HepG2 (cell line): ENCODE measurements around the gene OMD. TPM values are rescaled to one million over a fixed set of nuclear protein-coding genes. Genes with fewer than 3 reads are reported as not detected.

Experiments
- ATAC-seq: fragments of 200-7000 bp; cut with Tn5 transposase; 3 replicates; pipeline ENCODE4 v1.9.1; 2020; ENCODE audit warnings: mild to moderate bottlenecking, moderate library complexity
- BruUV-seq: library from RNA; stranded (reverse); fragments of 400-500 nt; replicated peaks from 2 replicates; lab custom pipeline; 2021; lab: Mats Ljungman, UMichigan
- CTCF ChIA-PET: fragments of 300-600 bp; formaldehyde crosslinking; extraction: SDS; loops from one replicate; lab custom pipeline; 2021; ENCODE audit warnings: low total read pairs, inconsistent platforms, low intra/inter-chr PET ratio; lab: Yijun Ruan, JAX
- POLR2A ChIA-PET: fragments of 350-600 bp; sonication (Branson Sonifier 250); formaldehyde crosslinking; loops from one replicate; lab custom pipeline; 2020; ENCODE audit warnings: antibody characterized with exemption, inconsistent platforms; lab: Yijun Ruan, JAX
- DNase-seq: peaks from one replicate; pipeline ENCODE4 v3.0.0-alpha.2; 2015; ENCODE audit warnings: low spot score
- FAIRE-seq: peaks from 3 replicates; lab custom pipeline; 2011; peaks lifted over from hg19 to GRCh38; lab: Jason Lieb, UNC
- H2AFZ ChIP-seq: one replicate; pipeline ENCODE4 v1.6.1; 2011; ENCODE audit warnings: low read length, inconsistent platforms
- H3K27ac ChIP-seq: fragments of 300-600 bp; 3 replicates; pipeline ENCODE4 v1.8.0; 2011; ENCODE audit warnings: mixed run types, mild to moderate bottlenecking, mixed read lengths, low read length, inconsistent platforms; ENCODE audit not compliant: insufficient read depth; ENCODE audit errors: extremely low read length
- H3K27me3 ChIP-seq, 2 experiments: fragments of 200-600 bp in 1 of 2; 2 replicates in 1 of 2; 3 replicates in 1 of 2; pipeline versions ENCODE4 v1.6.0 to v1.8.0; 2011; ENCODE audit warnings: low read length in 2 of 2, mild to moderate bottlenecking in 2 of 2, moderate library complexity in 2 of 2, inconsistent platforms in 1 of 2; ENCODE audit not compliant: insufficient read depth in 2 of 2, control insufficient read depth in 1 of 2
- H3K36me3 ChIP-seq, 2 experiments: fragments of 200-600 bp in 1 of 2; replicated peaks in 1 of 2; 2 replicates in 1 of 2; 3 replicates in 1 of 2; pipeline versions ENCODE4 v1.5.1 to v1.8.0; 2011; ENCODE audit warnings: low read length in 2 of 2, inconsistent platforms in 1 of 2; ENCODE audit not compliant: insufficient read depth in 2 of 2, control insufficient read depth in 1 of 2
- H3K4me1 ChIP-seq: 2 replicates; pipeline ENCODE4 v1.5.1; 2012; ENCODE audit warnings: low read length, inconsistent platforms; ENCODE audit not compliant: insufficient read depth
- H3K4me2 ChIP-seq: 2 replicates; pipeline ENCODE4 v1.6.0; 2011; ENCODE audit warnings: low read depth, low read length, inconsistent platforms
- H3K4me3 ChIP-seq, 3 experiments: fragments of 200-600 bp in 1 of 3; sonication (generic), shearing (Covaris generic) in 1 of 3; replicated peaks in 1 of 3; 2 replicates each; pipeline ENCODE4 v1.5.1; 2011 to 2016; ENCODE audit warnings: low read length in 3 of 3, inconsistent platforms in 2 of 3, low read depth in 2 of 3, mild to moderate bottlenecking in 2 of 3, control low read depth in 1 of 3, mixed read lengths in 1 of 3; ENCODE audit not compliant: insufficient read depth in 1 of 3
- H3K79me2 ChIP-seq: one replicate; pipeline ENCODE4 v1.6.1; 2011; ENCODE audit warnings: low read length, inconsistent platforms; ENCODE audit not compliant: insufficient read depth
- H3K9ac ChIP-seq: 2 replicates; pipeline ENCODE4 v1.6.0; 2011; ENCODE audit warnings: mild to moderate bottlenecking, low read depth, low read length, inconsistent platforms; ENCODE audit not compliant: insufficient read depth
- H3K9me3 ChIP-seq: 2 replicates; pipeline ENCODE4 v1.5.1; 2012; ENCODE audit warnings: mild to moderate bottlenecking, low read length
- H4K20me1 ChIP-seq: 2 replicates; pipeline ENCODE4 v1.6.0; 2011; ENCODE audit warnings: inconsistent platforms, mild to moderate bottlenecking, low read length, moderate library complexity; ENCODE audit not compliant: insufficient read depth
- ATF7 ChIP-seq, 2 experiments: fragments of 450-650 bp in 1 of 2; sonication (generic) in 1 of 2; formaldehyde crosslinking in 1 of 2; IDR thresholded peaks; 2 replicates each; pipeline versions ENCODE4 v1.4.0 to v1.6.1; 2016 to 2020; ENCODE audit warnings: antibody characterized with exemption in 1 of 2, mild to moderate bottlenecking in 1 of 2, missing genetic modification reagents in 1 of 2
- HNRNPL ChIP-seq: fragments of 200-400 bp; formaldehyde crosslinking; IDR thresholded peaks from 2 replicates; pipeline ENCODE4 v1.6.1; 2017; ENCODE audit warnings: mild to moderate bottlenecking, low read depth, low read length
- SATB2 ChIP-seq: sonication (generic); formaldehyde crosslinking; IDR thresholded peaks from 2 replicates; pipeline ENCODE4 v1.5.0; 2020; ENCODE audit warnings: missing genetic modification reagents
- SP2 ChIP-seq: sonication (generic); formaldehyde crosslinking; IDR thresholded peaks from 2 replicates; pipeline ENCODE4 v1.5.1; 2020; ENCODE audit warnings: mild to moderate bottlenecking, missing genetic modification reagents
- ZFY ChIP-seq: sonication (generic); formaldehyde crosslinking; IDR thresholded peaks from 2 replicates; pipeline ENCODE4 v1.4.0; 2020; ENCODE audit warnings: missing genetic modification reagents
- ZKSCAN1 ChIP-seq: fragments of 150-350 bp; IDR thresholded peaks from 2 replicates; pipeline ENCODE4 v1.6.1; 2014; ENCODE audit warnings: low read length
- ZNF34 ChIP-seq: sonication (generic); formaldehyde crosslinking; IDR thresholded peaks from 2 replicates; pipeline ENCODE4 v1.4.0; 2020; ENCODE audit warnings: mild to moderate bottlenecking, missing genetic modification reagents, borderline replicate concordance
- ZNF839 ChIP-seq: sonication (generic); formaldehyde crosslinking; IDR thresholded peaks from 2 replicates; pipeline ENCODE4 v1.4.0; 2020; ENCODE audit warnings: missing genetic modification reagents, mild to moderate bottlenecking, borderline replicate concordance
- ZSCAN9 ChIP-seq: IDR thresholded peaks from 2 replicates; pipeline ENCODE4 v1.6.1; 2016; ENCODE audit warnings: borderline replicate concordance
- WGBS: methylation state at CpG from one replicate; pipeline ENCODE4 v1.1.6; 2017; ENCODE audit warnings: low lambda C conversion rate; 5-methylcytosine and 5-hydroxymethylcytosine counted together
- in situ Hi-C: cut with HindIII; loops from 2 replicates; pipeline ENCODE4 v1.10.0; 2017; ENCODE audit warnings: low pct_unique_long_range_greater_than_20kb; ENCODE audit not compliant: extremely low pct_ligation_motif_present
- intact Hi-C: fragments of 100-400 bp; cut with micrococcal nuclease; formaldehyde crosslinking; loops from one replicate; pipeline ENCODE4 v1.10.0; 2022; ENCODE audit not compliant: unreplicated experiment
- polyA plus RNA-seq, 8 experiments: library from polyadenylated mRNA; depleted of rRNA in 3 of 8; stranded (reverse) in 7 of 8; unstranded in 1 of 8; fragments of >200 nt; fragmentation: Illumina TruSeq in 4 of 8; extraction: Trizol in 4 of 8; gene quantifications; 2 replicates each; pipeline versions ENCODE4 v1.2.1 to v1.2.3, GENCODE V29; 2011 to 2016; ENCODE audit warnings: low read depth in 4 of 8, missing spikeins in 1 of 8, mixed read lengths in 1 of 8; ENCODE audit not compliant: insufficient read depth in 1 of 8
- total RNA-seq, 5 experiments: library from RNA; depleted of rRNA; stranded (reverse); fragments of >200 nt; fragmentation: Illumina TruSeq; extraction: Trizol; gene quantifications; 2 replicates each; pipeline ENCODE4 v1.2.3, GENCODE V29; 2016; ENCODE audit warnings: low read depth in 1 of 5

Gene OMD
- total and polyA plus RNA-seq, 2 of the 13 experiments (the other 11 are each of a cell fraction or from before 2014, with no cell fraction given) = not detected

GRCh38 chr9:92402360-92402759 is 21.9 kb downstream of the OMD start:
- DNase-seq = no peak
- POLR2A ChIA-PET = no interaction called here
- no peak overlapping the region for H2AFZ ChIP-seq
- no peak overlapping the region for H3K4me3 ChIP-seq
- H3K79me2 ChIP-seq = no peaks in the 10 kb centered on the region
- WGBS = 89% methylated on average over 1 of the region's 1 CpG
- H3K9ac ChIP-seq = no peak overlapping the region
- H3K9me3 ChIP-seq = no peaks in the 10 kb centered on the region
- in situ Hi-C loops (no loop called here), intact Hi-C loops (no loop called here)
- H3K4me1 ChIP-seq = no peaks in the 10 kb centered on the region
- no TSS peak for BruUV-seq
- H4K20me1 ChIP-seq = no peaks in the 10 kb centered on the region
- no peak overlapping the region for H3K4me2 ChIP-seq
- no peak overlapping the region for H3K27ac ChIP-seq
- no peak for FAIRE-seq
- CTCF ChIA-PET = no interaction called here
- H3K36me3 ChIP-seq = no peaks in the 10 kb centered on the region
- ATAC-seq = no peak
- no peaks in the 10 kb centered on the region for H3K27me3 ChIP-seq
- TF ChIP-seq HNRNPL = no peak
- no peak for TF ChIP-seq ATF7 (IDR thresholded peaks at IDR 0.05)
- TF ChIP-seq ATF7 (CRISPR knock-in tag; IDR thresholded peaks at IDR 0.05) = no peak
- TF ChIP-seq SP2 = no peak

GRCh38 chr9:92397853-92398252 is 26.4 kb downstream of the OMD start:
- TF ChIP-seq ZKSCAN1 = no peak
- no peak for TF ChIP-seq ZNF34 (CRISPR knock-in tag)
- no peak for TF ChIP-seq HNRNPL
- TF ChIP-seq ZFY (CRISPR knock-in tag) = no peak
- TF ChIP-seq ZNF839 (CRISPR knock-in tag) = no peak
- TF ChIP-seq ZSCAN9 (CRISPR knock-in tag) = no peak
- no peak for TF ChIP-seq SATB2 (CRISPR knock-in tag)
- Histone ChIP-seq H3K4me1 (no peaks in the 10 kb centered on the region), H3K9me3 (no peaks in the 10 kb centered on the region), H2AFZ (no peak overlapping the region), H3K79me2 (no peaks in the 10 kb centered on the region), H4K20me1 (no peaks in the 10 kb centered on the region), H3K9ac (no peak overlapping the region), H3K36me3 (no peaks in the 10 kb centered on the region), H3K27ac (no peak overlapping the region), H3K4me3 (no peak overlapping the region), H3K4me2 (no peak overlapping the region), H3K27me3 (no peaks in the 10 kb centered on the region)
- in situ Hi-C loops (no loop called here), intact Hi-C loops (no loop called here)
- BruUV-seq = no TSS peak
- POLR2A ChIA-PET = no interaction called here
- CTCF ChIA-PET = no interaction called here
- ATAC-seq (no peak), FAIRE-seq (no peak), DNase-seq (no peak)
- whole genome bisulfite sequencing = 96% methylated on average over 3 of the region's 3 CpGs
